ENCODE data around the gene DTHD1.

Gene DTHD1

GRCh38 chr4:36269533-36270173 is 11.8 kb upstream of the DTHD1 start:
- no peak for DNase-seq

GRCh38 chr4:36273276-36273675 is 8.1 kb upstream of the DTHD1 start:
- no peak for DNase-seq

GRCh38 chr4:36274158-36274557 is 7.3 kb upstream of the DTHD1 start:
- no peak for DNase-seq

GRCh38 chr4:36277533-36277932 is 3.9 kb upstream of the DTHD1 start:
- DNase-seq = no peak

GRCh38 chr4:36278789-36279188 is 2.6 kb upstream of the DTHD1 start:
- DNase-seq = no peak

- no peak for DNase-seq
Measured at GRCh38 chr4:36280555-36280954, 861 bp upstream of the DTHD1 start.

GRCh38 chr4:36282503-36283030 is 1.2 kb downstream of the DTHD1 start:
- no peak for DNase-seq

- DNase-seq = no peak
Measured at GRCh38 chr4:36283912-36284465, 2.6 kb downstream of the DTHD1 start.

GRCh38 chr4:36285784-36286480 is 4.5 kb downstream of the DTHD1 start:
- DNase-seq = peak; percentile 44

GRCh38 chr4:36286481-36286871 is 5.1 kb downstream of the DTHD1 start:
- no peak for DNase-seq

GRCh38 chr4:36288731-36289426 is 7.5 kb downstream of the DTHD1 start:
- no peak for DNase-seq

GRCh38 chr4:36290641-36291040 is 9.2 kb downstream of the DTHD1 start:
- DNase-seq = no peak

GRCh38 chr4:36292556-36293188 is 11.3 kb downstream of the DTHD1 start:
- DNase-seq = no peak

- no peak for DNase-seq
Measured at GRCh38 chr4:36301127-36301526, 19.7 kb downstream of the DTHD1 start.

- DNase-seq = peak; percentile 67
Measured at GRCh38 chr4:36303426-36304137, 22.2 kb downstream of the DTHD1 start.

GRCh38 chr4:36304138-36304681 is 22.8 kb downstream of the DTHD1 start:
- no peak for DNase-seq

- no peak for DNase-seq
Measured at GRCh38 chr4:36308150-36308549, 26.7 kb downstream of the DTHD1 start.

GRCh38 chr4:36310216-36310615 is 28.8 kb downstream of the DTHD1 start:
- no peak for DNase-seq

GRCh38 chr4:36310793-36311192 is 29.4 kb downstream of the DTHD1 start:
- peak; percentile 83 for DNase-seq

GRCh38 chr4:36312511-36312910 is 31.1 kb downstream of the DTHD1 start:
- DNase-seq = no peak

- peak; percentile 23 for DNase-seq
Measured at GRCh38 chr4:36313301-36313700, 31.9 kb downstream of the DTHD1 start.

GRCh38 chr4:36313703-36314102 is 32.3 kb downstream of the DTHD1 start:
- no peak for DNase-seq

All from hematopoietic multipotent progenitor cell treated with erythropoietin and hydrocortisone succinate and interleukin-3 and kit ligand, for 4 days (in vitro differentiated cells).